ENCODE measurements around the gene TBC1D30. TPM values are rescaled to one million over a fixed set of nuclear protein-coding genes. Genes with fewer than 3 reads are reported as not detected.

TBC1D30 gene
- total and polyA plus RNA-seq, 9 donors = 1.1 to 5.2 (median 2.6) TPM

- WGBS, 3 donors = 52% methylated on average over 5 of the region's 5 CpGs
Observed at GRCh38 chr12:64796205-64796845, 28.1 kb upstream of the TBC1D30 start.

DNA sequence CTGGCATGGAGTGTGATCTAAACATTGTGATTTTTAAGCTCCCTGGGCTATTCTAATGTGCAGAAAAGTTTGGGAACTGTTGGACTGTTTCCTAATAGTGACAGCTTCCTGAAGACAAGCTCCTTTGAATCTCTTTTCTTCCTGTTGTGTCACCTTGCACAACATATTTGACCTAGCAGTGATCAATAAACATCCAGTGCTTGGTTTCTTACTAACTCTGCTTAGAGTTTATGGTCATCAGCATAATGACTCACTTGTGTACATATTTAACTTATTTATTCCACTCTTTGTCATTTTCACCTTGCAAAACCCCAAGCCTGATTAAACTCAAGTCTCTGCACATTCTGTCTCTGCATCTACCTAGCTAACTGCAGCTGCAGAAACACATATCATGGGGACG is 27.3 kb upstream of the TBC1D30 start:
- no peak for DNase-seq
- TF ChIP-seq EP300 (IDR thresholded peaks at IDR 0.05) = no peak
- TF ChIP-seq CTCF (IDR thresholded peaks at IDR 0.05) = no peak
- TF ChIP-seq POLR2A (IDR thresholded peaks at IDR 0.05) = no peak
- H3K9me3 ChIP-seq = no peaks in the 10 kb centered on the region
- no peaks in the 10 kb centered on the region for H3K27me3 ChIP-seq
- WGBS, 3 donors = 82 to 88% (median 87%) methylated on average over 1 of the region's 1 CpG
- H3K36me3 ChIP-seq = no peaks in the 10 kb centered on the region
- H3K4me3 ChIP-seq = no peak overlapping the region
- intact Hi-C loops (cut with DNase I) = no loop called here
- no peak overlapping the region for H3K27ac ChIP-seq
- no peaks in the 10 kb centered on the region for H3K4me1 ChIP-seq (ENCODE audit: insufficient read depth)

More at GRCh38 chr12:64796205-64796845, 28.1 kb upstream of the TBC1D30 start:
- H3K4me1 ChIP-seq (ENCODE audit: insufficient read depth) = no peaks in the 10 kb centered on the region
- H3K27ac ChIP-seq = no peak overlapping the region
- no peaks in the 10 kb centered on the region for H3K36me3 ChIP-seq
- peak in 2 of 5 donors; percentile 30 to 53 for DNase-seq
- no peaks in the 10 kb centered on the region for H3K27me3 ChIP-seq
- no peak overlapping the region for H3K4me3 ChIP-seq
- TF ChIP-seq EP300 (IDR thresholded peaks at IDR 0.05) (no peak), CTCF (IDR thresholded peaks at IDR 0.05) (peak; percentile 32 to 34 (median 34))
- intact Hi-C loops (cut with DNase I) = no loop called here
- no peaks in the 10 kb centered on the region for H3K9me3 ChIP-seq

DNA sequence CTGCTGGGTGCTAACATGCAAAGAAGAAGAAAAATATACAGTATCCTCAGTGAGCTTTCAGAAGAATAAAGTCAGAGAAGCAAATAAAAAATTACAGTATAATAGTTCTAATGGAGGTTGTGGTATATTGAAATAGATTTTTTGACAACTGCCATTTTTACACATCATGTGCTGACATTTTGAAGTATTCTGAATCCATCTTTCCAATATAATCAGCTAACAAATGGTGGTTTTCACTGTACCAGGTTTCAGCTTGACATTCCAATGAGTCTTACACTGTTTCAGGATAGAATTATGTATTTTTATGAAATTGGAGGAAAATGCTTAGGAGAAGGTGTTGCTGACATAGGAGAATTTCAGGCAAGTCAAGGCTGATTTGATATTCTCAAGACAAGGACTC is 26.3 kb upstream of the TBC1D30 start:
- Histone ChIP-seq H3K27ac (no peak overlapping the region), H3K4me3 (no peak overlapping the region), H3K9me3 (no peaks in the 10 kb centered on the region), H3K36me3 (no peaks in the 10 kb centered on the region), H3K4me1 (ENCODE audit: insufficient read depth) (no peaks in the 10 kb centered on the region), H3K27me3 (no peaks in the 10 kb centered on the region)
- TF ChIP-seq EP300 (IDR thresholded peaks at IDR 0.05) (no peak), CTCF (IDR thresholded peaks at IDR 0.05) (no peak), POLR2A (IDR thresholded peaks at IDR 0.05) (no peak)
- no peak for DNase-seq
- intact Hi-C loops (cut with DNase I) = no loop called here

- DNase-seq = no peak
- whole genome bisulfite sequencing, 3 donors = 76 to 93% (median 86%) methylated on average over 5 of the region's 5 CpGs
- intact Hi-C loops (cut with DNase I) = no loop called here
- Histone ChIP-seq H3K4me3 (no peak overlapping the region), H3K4me1 (ENCODE audit: insufficient read depth) (no peaks in the 10 kb centered on the region), H3K27ac (no peak overlapping the region), H3K9me3 (no peaks in the 10 kb centered on the region), H3K36me3 (no peaks in the 10 kb centered on the region), H3K27me3 (no peaks in the 10 kb centered on the region)
- TF ChIP-seq CTCF (IDR thresholded peaks at IDR 0.05) = no peak
- TF ChIP-seq POLR2A (IDR thresholded peaks at IDR 0.05) = no peak
- no peak for TF ChIP-seq EP300 (IDR thresholded peaks at IDR 0.05)
Observed at GRCh38 chr12:64800640-64801039, 23.8 kb upstream of the TBC1D30 start.
